H1 (cell line): ENCODE results near the gene DDX31. TPM values are rescaled to one million over a fixed set of nuclear protein-coding genes. Genes with fewer than 3 reads are reported as not detected.

Experiments used
- ATF2 ChIP-seq: IDR thresholded peaks from 2 replicates; pipeline ENCODE4 v1.6.1; 2012; ENCODE audit warnings: low read length, inconsistent platforms
- CEBPB ChIP-seq: IDR thresholded peaks from 2 replicates; pipeline ENCODE4 v1.6.1; 2012; ENCODE audit warnings: low read depth, low read length
- CHD2 ChIP-seq: IDR thresholded peaks from 2 replicates; pipeline ENCODE4 v1.6.1; 2012; ENCODE audit warnings: low read length, improper control_type of control experiment
- EP300 ChIP-seq, 2 experiments: IDR thresholded peaks; 1 replicate in 1 of 2; 2 replicates in 1 of 2; pipeline ENCODE4 v1.6.1; 2011 to 2012; ENCODE audit warnings: low read depth in 2 of 2, low read length in 2 of 2, mild to moderate bottlenecking in 2 of 2, borderline replicate concordance in 1 of 2, inconsistent platforms in 1 of 2, moderate library complexity in 1 of 2
- EZH2 ChIP-seq: fragments of 200-600 bp; sonication (generic); IDR thresholded peaks from 2 replicates; pipeline ENCODE4 v1.7.1; 2012; ENCODE audit warnings: low read depth, mild to moderate bottlenecking, moderate library complexity, low read length, inconsistent platforms; ENCODE audit not compliant: severe bottlenecking
- FOSL1 ChIP-seq: IDR thresholded peaks from 2 replicates; pipeline ENCODE4 v1.6.1; 2011; ENCODE audit warnings: mild to moderate bottlenecking, low read depth, low read length, moderate library complexity; ENCODE audit not compliant: insufficient read depth
- HDAC6 ChIP-seq: IDR thresholded peaks from one replicate; pipeline ENCODE4 v1.7.1; 2012; ENCODE audit warnings: low read depth, mild to moderate bottlenecking, inconsistent platforms, low read length, moderate library complexity
- KDM1A ChIP-seq: fragments of 200-600, 300-600 bp; sonication (generic); IDR thresholded peaks from 2 replicates; pipeline ENCODE4 v1.7.1; 2016; ENCODE audit warnings: mild to moderate bottlenecking, low read length, borderline replicate concordance
- KDM4A ChIP-seq: IDR thresholded peaks from one replicate; pipeline ENCODE4 v1.7.1; 2012; ENCODE audit warnings: low read depth, mild to moderate bottlenecking, moderate library complexity, low read length, inconsistent platforms; ENCODE audit not compliant: severe bottlenecking
- RAD21 ChIP-seq, 2 experiments: IDR thresholded peaks in 1 of 2; conservative IDR thresholded peaks in 1 of 2; 2 replicates each; pipeline ENCODE4 v1.6.1; 2011; ENCODE audit warnings: low read depth in 2 of 2, low read length in 2 of 2, improper control_type of control experiment in 1 of 2, inconsistent platforms in 1 of 2, mild to moderate bottlenecking in 1 of 2, moderate library complexity in 1 of 2
- RBBP5 ChIP-seq: IDR thresholded peaks from 2 replicates; pipeline ENCODE4 v1.7.1; 2012; ENCODE audit warnings: low read depth, mild to moderate bottlenecking, inconsistent platforms, low read length, moderate library complexity, borderline replicate concordance
- RFX5 ChIP-seq: IDR thresholded peaks from 2 replicates; pipeline ENCODE4 v1.6.1; 2011; ENCODE audit warnings: low read depth, low read length, improper control_type of control experiment, borderline replicate concordance
- RXRA ChIP-seq: IDR thresholded peaks from 2 replicates; pipeline ENCODE4 v1.6.1; 2011; ENCODE audit warnings: low read depth, mild to moderate bottlenecking, low read length, moderate library complexity; ENCODE audit not compliant: insufficient read depth
- polyA plus RNA-seq, 7 experiments: library from polyadenylated mRNA; depleted of rRNA in 3 of 7; stranded (reverse) in 5 of 7; unstranded in 2 of 7; fragments of >200 nt in 5 of 7; fragments of 200-250 nt in 2 of 7; gene quantifications; 1 replicate in 5 of 7; 2 replicates in 1 of 7; 4 replicates in 1 of 7; pipeline versions ENCODE4 v1.2.1 to v1.2.3, GENCODE V29; 2011 to 2013; ENCODE audit warnings: missing spikeins in 2 of 7, mixed read lengths in 2 of 7
- total RNA-seq: library from RNA; stranded (reverse); fragmentation: NEBNext Ultra II Directional; extraction: Animal tissue kit (Norgen Biotek cat#: 25700); gene quantifications from 2 replicates; pipeline ENCODE4 v1.2.1, GENCODE V29; 2021
- TF ChIP-seq, protein P1 (sequence below): IDR thresholded peaks from 2 replicates; pipeline ENCODE4 v1.6.1; 2011; ENCODE audit warnings: low read depth, mild to moderate bottlenecking, low read length; ENCODE audit not compliant: insufficient read depth

Gene DDX31
- total and polyA plus RNA-seq, 2 of the 8 experiments (the other 6 are each of a cell fraction or from before 2014, with no cell fraction given) = 9.5 to 23.7 TPM

DNA sequence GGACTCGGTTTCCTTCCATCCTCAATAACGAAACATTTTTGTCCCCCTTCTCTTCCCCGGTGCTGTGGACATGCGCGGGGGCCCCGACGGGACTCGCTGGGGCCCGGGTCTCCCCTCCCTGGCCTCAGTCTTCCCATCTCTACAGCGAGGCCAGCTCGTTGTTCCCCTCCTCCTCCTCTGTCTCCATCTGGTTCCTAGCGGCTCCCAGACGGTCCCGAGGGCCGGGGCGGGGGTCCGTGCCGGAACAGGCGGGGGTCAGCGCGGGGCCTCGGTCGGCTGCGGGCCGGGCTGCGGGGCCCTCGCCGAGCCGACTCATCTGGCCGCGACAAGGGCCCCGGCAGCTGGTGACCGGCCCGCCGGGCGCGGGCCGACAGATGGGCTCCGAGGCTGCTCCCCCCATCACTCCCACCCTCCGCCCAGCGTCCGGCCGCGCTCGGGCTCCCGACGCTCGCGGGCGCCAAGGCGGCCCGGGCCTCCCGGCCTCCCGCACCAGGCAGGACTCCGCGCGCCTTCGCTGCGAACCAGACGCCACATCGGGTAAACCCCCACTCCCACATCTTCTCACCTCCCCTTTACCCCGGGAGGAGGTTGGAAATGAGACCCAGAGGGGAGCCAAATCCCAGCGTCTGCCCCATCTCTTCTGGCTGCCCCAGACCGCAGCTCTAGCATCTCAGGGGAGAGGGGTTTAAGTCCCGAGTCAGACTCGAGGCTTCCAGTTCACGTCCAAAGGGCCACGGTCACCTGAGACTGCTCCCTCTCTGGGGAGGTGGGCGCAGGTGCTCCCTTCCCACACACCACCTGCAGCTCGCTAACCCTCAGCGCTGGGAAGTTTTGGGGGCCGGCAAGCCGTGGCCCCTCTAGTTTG lies 79.2 kb downstream of the DDX31 start (continued):
- no peak; the same call in 1 of the 2 replicates for TF ChIP-seq RBBP5
- no peak for TF ChIP-seq CHD2
- TF ChIP-seq EZH2 = peak; percentile 17
- no peak for TF ChIP-seq HDAC6
- no peak for TF ChIP-seq RXRA
- TF ChIP-seq KDM4A = peak; percentile 53
- TF ChIP-seq RAD21 (IDR thresholded peaks at IDR 0.05 in 1 of 2, conservative IDR thresholded peaks at IDR 0.05 in 1 of 2; ENCODE audit: low read depth in 2 of 2, low read length in 2 of 2) = no peak
- TF ChIP-seq, protein P1, sequence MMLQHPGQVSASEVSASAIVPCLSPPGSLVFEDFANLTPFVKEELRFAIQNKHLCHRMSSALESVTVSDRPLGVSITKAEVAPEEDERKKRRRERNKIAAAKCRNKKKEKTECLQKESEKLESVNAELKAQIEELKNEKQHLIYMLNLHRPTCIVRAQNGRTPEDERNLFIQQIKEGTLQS = no peak
- no peak for TF ChIP-seq FOSL1
- no peak for TF ChIP-seq CEBPB
- TF ChIP-seq EP300 (IDR thresholded peaks at IDR 0.05; ENCODE audit: borderline replicate concordance in 1 of 2, low read depth in 2 of 2, low read length in 2 of 2) = no peak; a peak in 1 of 3 replicates
- no peak for TF ChIP-seq RFX5
- TF ChIP-seq KDM1A = 0 out of 2 replicates have a peak, but pooled peaks have one; percentile 12
- TF ChIP-seq ATF2 = no peak
